ENCODE results near the gene XAF1.

The XAF1 gene

DNA sequence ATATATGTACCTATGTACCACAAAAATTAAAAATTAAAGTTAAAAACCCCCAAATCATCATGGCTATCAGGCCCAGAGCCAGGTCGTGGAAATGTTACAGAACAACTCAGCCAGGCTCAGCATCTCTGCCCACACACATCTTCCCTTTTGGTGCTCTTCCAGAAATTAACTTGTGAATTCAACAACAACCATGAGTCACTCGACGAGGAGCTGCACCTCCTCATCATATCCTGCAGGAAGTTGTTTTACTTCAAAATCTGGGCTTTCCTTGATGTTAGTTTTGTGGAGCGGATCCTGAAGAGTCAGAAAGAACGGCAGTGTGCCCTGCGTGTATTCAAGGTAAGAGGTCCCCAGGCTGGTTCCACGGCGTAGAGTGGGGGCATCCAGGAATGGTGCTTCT is 30.8 kb downstream of the XAF1 start:
- H3K4me3 ChIP-seq (ENCODE audit: low read depth, low read length) = no peak overlapping the region
- no peak for TF ChIP-seq CTCF (IDR thresholded peaks at IDR 0.05; ENCODE audit: borderline replicate concordance, insufficient read depth, low read depth, low read length)

- no peak for TF ChIP-seq CTCF (IDR thresholded peaks at IDR 0.05; ENCODE audit: borderline replicate concordance, insufficient read depth, low read depth, low read length)
- no peak overlapping the region for H3K4me3 ChIP-seq (ENCODE audit: low read depth, low read length)
These were observed 31.3 kb downstream of the XAF1 start for GRCh38 chr17:6787081-6787693.

GRCh38 chr17:6789146-6789545 is 33.3 kb downstream of the XAF1 start:
- no peak for TF ChIP-seq CTCF (IDR thresholded peaks at IDR 0.05; ENCODE audit: borderline replicate concordance, insufficient read depth, low read depth, low read length)
- no peak overlapping the region for H3K4me3 ChIP-seq (ENCODE audit: low read depth, low read length)

DNA sequence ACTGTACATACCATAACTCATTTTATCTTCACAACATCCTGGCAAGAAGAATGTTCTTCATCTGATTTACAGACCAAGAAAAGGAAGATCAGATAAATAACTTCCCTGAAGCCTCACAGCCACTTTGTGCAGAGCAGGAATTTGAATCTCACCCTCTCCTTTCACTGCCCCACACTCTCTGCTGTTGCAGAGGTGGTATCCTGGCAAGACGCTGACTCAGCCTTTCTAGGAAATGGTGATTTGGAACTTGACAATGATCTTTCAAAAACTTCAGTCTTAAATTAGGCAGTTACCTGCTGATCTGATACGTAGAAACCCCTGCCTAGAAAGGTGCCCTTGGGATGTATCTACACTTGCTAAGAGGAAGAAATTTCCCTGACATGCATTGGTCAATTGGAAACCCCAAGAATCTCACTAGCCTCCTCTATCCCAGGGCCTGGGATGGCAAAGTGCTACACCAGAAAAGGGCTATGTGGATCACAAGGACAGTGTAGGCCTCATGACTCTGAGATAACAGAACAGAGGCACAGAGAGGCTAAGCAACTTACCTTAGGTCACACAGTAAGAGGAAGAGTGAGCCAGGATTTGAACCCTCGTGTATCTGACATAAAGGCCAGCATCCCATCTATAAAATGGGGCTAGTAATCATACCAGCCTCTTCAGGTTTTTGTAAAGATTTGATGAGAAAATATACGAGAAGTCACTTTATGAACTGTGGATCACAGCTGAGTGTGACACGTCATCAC is 38.1 kb downstream of the XAF1 start:
- no peak for TF ChIP-seq CTCF (IDR thresholded peaks at IDR 0.05; ENCODE audit: borderline replicate concordance, insufficient read depth, low read depth, low read length)
- H3K4me3 ChIP-seq (ENCODE audit: low read depth, low read length) = no peak overlapping the region

DNA sequence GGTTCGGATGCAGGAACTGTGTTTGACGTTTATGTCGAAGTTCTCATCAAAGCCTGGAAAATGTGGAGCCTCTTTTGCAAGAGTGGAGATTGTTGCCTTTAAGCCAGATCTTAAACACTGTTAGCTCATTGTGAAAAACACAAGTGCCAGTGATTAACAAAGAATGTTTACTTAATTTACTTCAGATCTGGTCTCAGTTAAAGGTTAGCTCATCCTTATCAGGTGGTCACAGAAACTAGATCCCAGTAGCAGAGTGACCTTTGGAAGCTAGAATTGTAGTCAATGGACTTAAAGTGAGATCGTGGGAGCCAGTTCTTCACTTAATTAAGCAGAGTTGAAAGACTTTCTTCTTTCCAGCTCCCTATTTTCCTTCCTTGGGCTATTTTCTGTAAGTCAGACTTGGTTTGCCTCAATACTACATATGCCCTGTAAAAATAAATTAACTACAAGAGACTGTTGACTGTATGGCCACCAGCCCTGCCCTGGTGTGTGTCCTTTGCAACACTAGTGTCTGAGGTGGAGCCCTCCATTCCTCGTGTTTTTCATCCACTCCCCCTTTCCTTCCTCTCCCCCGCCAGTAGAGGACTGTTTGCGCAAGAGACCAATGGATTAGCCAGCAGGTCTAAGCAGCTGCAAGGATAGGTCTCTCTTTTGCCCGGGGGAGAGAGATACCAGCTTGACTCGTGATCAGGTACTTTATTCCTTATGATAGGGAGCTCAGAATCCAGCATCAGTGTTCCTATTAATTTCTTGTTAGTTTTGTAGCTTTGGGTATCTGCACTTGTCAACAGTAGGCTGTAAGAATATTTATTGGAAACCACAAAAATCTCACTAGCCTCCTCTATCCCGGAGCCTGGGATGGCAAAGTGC is 40.4 kb downstream of the XAF1 start:
- no peak overlapping the region for H3K4me3 ChIP-seq (ENCODE audit: low read depth, low read length)

DNA sequence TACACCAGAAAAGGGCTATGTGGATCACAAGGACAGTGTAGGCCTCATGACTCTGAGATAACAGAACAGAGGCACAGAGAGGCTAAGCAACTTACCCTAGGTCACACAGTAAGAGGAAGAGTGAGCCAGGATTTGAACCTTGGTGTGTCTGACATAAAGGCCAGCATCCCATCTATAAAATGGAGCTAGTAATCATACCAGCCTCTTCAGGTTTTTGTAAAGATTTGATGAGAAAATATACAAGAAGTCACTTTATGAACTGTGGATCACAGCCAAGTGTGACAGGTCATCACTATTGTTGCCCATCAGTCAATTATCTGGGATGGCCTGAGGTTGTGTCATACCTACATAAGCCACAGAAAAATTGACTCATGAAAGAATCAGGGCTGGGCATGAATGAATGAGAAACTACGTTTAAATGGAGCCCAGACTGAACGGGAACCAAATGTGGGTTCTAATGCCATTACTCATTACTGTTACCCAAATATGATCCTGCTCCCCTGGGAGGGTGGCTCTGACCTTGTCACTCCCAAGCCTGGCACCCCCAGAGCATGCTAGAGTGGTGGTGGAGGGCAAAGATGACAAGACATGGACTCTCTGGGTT is 41.1 kb downstream of the XAF1 start:
- TF ChIP-seq CTCF (IDR thresholded peaks at IDR 0.05; ENCODE audit: borderline replicate concordance, insufficient read depth, low read depth, low read length) = no peak
- H3K4me3 ChIP-seq (ENCODE audit: low read depth, low read length) = no peak overlapping the region

More for the DNA sequence above, 40.4 kb downstream of the XAF1 start:
- TF ChIP-seq CTCF (IDR thresholded peaks at IDR 0.05; ENCODE audit: borderline replicate concordance, insufficient read depth, low read depth, low read length) = no peak

Data from GM12875 (cell line).